Keratinocyte (primary cell): ENCODE results near the gene MLPH. TPM values are rescaled to one million over a fixed set of nuclear protein-coding genes. Genes with fewer than 3 reads are reported as not detected.

Experiments used
- DNase-seq: peaks from one replicate; pipeline ENCODE4 v3.0.0-alpha.2; 2011; ENCODE audit warnings: low read depth, missing footprints, low spot score
- FAIRE-seq: peaks from 2 replicates; lab custom pipeline; 2011; peaks lifted over from hg19 to GRCh38; lab: Jason Lieb, UNC
- H2AFZ ChIP-seq: 2 replicates; pipeline ENCODE4 v1.6.0; 2012; ENCODE audit warnings: low read length, control low read depth, inconsistent platforms; ENCODE audit not compliant: control insufficient read depth
- H3K27ac ChIP-seq: 2 replicates; pipeline ENCODE4 v1.5.1; 2011; ENCODE audit warnings: low read length; ENCODE audit not compliant: control insufficient read depth, insufficient read depth
- H3K27me3 ChIP-seq: 3 replicates; pipeline ENCODE4 v1.6.0; 2011; ENCODE audit warnings: low read length; ENCODE audit not compliant: control insufficient read depth, insufficient read depth; ENCODE audit errors: extremely low read depth
- H3K36me3 ChIP-seq, 2 experiments: 2 replicates in 1 of 2; 3 replicates in 1 of 2; pipeline ENCODE4 v1.5.1; 2011; ENCODE audit warnings: low read length in 2 of 2, mild to moderate bottlenecking in 1 of 2; ENCODE audit not compliant: control insufficient read depth in 2 of 2, insufficient read depth in 2 of 2; ENCODE audit errors: extremely low read depth in 1 of 2
- H3K4me1 ChIP-seq: 3 replicates; pipeline ENCODE4 v1.5.1; 2011; ENCODE audit warnings: low read length; ENCODE audit not compliant: control insufficient read depth, insufficient read depth; ENCODE audit errors: extremely low read depth
- H3K4me2 ChIP-seq: 3 replicates; pipeline ENCODE4 v1.6.0; 2011; ENCODE audit warnings: low read depth, low read length; ENCODE audit not compliant: control insufficient read depth, insufficient read depth; ENCODE audit errors: extremely low read depth
- H3K4me3 ChIP-seq, 3 experiments: fragments of 200-600 bp in 1 of 3; sonication (generic) in 1 of 3; 2 replicates in 2 of 3; 3 replicates in 1 of 3; pipeline ENCODE4 v1.5.1; 2011 to 2016; ENCODE audit warnings: low read length in 3 of 3, mild to moderate bottlenecking in 3 of 3, control low read depth in 2 of 3, inconsistent platforms in 1 of 3, low read depth in 1 of 3, mixed read lengths in 1 of 3, mixed run types in 1 of 3, moderate library complexity in 1 of 3; ENCODE audit not compliant: control insufficient read depth in 2 of 3, insufficient read depth in 2 of 3; ENCODE audit errors: extremely low read depth in 1 of 3
- H3K79me2 ChIP-seq: 2 replicates; pipeline ENCODE4 v1.6.0; 2012; ENCODE audit warnings: low read length; ENCODE audit not compliant: control insufficient read depth, insufficient read depth
- H3K9ac ChIP-seq: 3 replicates; pipeline ENCODE4 v1.6.0; 2011; ENCODE audit warnings: low read length; ENCODE audit not compliant: control insufficient read depth, insufficient read depth; ENCODE audit errors: extremely low read depth
- H3K9me1 ChIP-seq: 3 replicates; pipeline ENCODE4 v1.6.0; 2011; ENCODE audit warnings: low read length; ENCODE audit not compliant: control insufficient read depth, insufficient read depth; ENCODE audit errors: extremely low read depth
- H3K9me3 ChIP-seq: 2 replicates; pipeline ENCODE4 v1.5.1; 2012; ENCODE audit warnings: low read depth, low read length; ENCODE audit not compliant: control insufficient read depth
- H4K20me1 ChIP-seq: 3 replicates; pipeline ENCODE4 v1.6.0; 2011; ENCODE audit warnings: low read length; ENCODE audit not compliant: control insufficient read depth, insufficient read depth; ENCODE audit errors: extremely low read depth
- CTCF ChIP-seq, 3 experiments: IDR thresholded peaks in 1 of 3; conservative IDR thresholded peaks in 1 of 3; optimal IDR thresholded peaks in 1 of 3; 2 replicates in 2 of 3; 3 replicates in 1 of 3; pipeline versions ENCODE3 to v1.5.1; 2011; ENCODE audit warnings: low read length in 3 of 3, mild to moderate bottlenecking in 3 of 3, moderate library complexity in 2 of 3, control low read depth in 1 of 3, inconsistent platforms in 1 of 3; ENCODE audit not compliant: insufficient read depth in 2 of 3; ENCODE audit errors: extremely low read depth in 1 of 3
- EZH2 ChIP-seq: IDR thresholded peaks from one replicate; pipeline ENCODE4 v1.6.1; 2012; ENCODE audit warnings: inconsistent platforms, mild to moderate bottlenecking, low read length, moderate library complexity
- dilution Hi-C: fragments of 300-500 bp; cut with MboI; formaldehyde crosslinking; loops from one replicate; pipeline ENCODE4 v1.7.0; 2020; ENCODE audit warnings: low sequenced_read_pairs; ENCODE audit not compliant: extremely low pct_ligation_motif_present
- polyA plus RNA-seq, 5 experiments: library from polyadenylated mRNA; depleted of rRNA in 3 of 5; stranded (reverse) in 3 of 5; stranded (forward) in 1 of 5; unstranded in 1 of 5; fragments of >200 nt; gene quantifications; 1 replicate in 1 of 5; 2 replicates in 3 of 5; 3 replicates in 1 of 5; pipeline versions ENCODE4 v1.2.1 to v1.2.3, GENCODE V29; 2011 to 2012; ENCODE audit warnings: missing spikeins in 2 of 5, low read depth in 1 of 5, low replicate concordance in 1 of 5

MLPH gene
- polyA plus RNA-seq, 1 donor (not counting 4 experiments of a cell fraction or from before 2014, with no cell fraction given) = 0.67 TPM

GRCh38 chr2:237536617-237537016 is 49.6 kb downstream of the MLPH start:
- FAIRE-seq = no peak
- no peaks in the 10 kb centered on the region for H3K36me3 ChIP-seq
- dilution Hi-C loops = no loop called here

DNA sequence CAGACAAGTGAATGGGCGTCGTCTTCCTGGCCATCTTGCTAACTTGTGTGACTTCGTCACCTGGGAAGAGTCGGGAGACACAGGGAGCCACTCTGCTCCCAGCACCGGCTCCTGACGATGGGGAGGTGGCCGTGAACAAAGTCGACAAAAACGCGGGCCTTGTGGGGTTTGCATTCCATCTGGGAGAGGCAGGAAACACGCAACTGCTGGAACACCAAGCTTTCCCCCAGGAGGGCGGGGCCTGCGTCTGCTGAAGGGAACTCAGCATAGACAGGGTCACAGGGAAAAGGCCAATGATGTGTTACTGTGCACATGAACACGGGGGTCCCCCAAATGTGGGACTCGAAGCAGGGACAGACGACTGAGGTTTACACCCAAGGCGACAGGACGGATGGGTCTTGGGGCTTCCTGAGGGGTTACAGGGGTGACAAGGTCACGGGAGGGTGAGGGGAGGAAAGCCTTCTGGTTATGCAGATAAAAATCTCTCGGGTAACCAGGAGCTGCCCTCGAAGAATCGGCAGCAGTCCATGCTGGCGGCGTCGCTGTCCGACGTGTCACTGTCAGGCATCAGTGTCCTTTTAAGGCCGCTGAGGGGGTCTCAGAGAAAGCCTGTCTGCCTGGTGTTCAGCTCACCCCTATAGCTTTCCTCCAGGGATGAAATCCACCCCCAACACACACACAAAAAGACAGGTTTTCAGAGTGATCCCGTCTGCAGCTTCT is 51.1 kb downstream of the MLPH start:
- peaks cover 5% of the 10 kb centered on the region for H3K4me1 ChIP-seq
- dilution Hi-C loops = no loop called here
- H3K27ac ChIP-seq = no peak overlapping the region
- no peak overlapping the region for H3K4me3 ChIP-seq
- no peaks in the 10 kb centered on the region for H4K20me1 ChIP-seq
- H3K9ac ChIP-seq = no peak overlapping the region
- no peak for DNase-seq
- H3K4me2 ChIP-seq = no peak overlapping the region
- H3K36me3 ChIP-seq = no peaks in the 10 kb centered on the region
- TF ChIP-seq EZH2 (no peak), CTCF (optimal IDR thresholded peaks at IDR 0.05 in 1 of 3, IDR thresholded peaks at IDR 0.05 in 1 of 3, conservative IDR thresholded peaks at IDR 0.05 in 1 of 3; ENCODE audit: extremely low read depth in 1 of 3, insufficient read depth in 2 of 3, low read length in 3 of 3) (no peak)
- no peaks in the 10 kb centered on the region for H3K27me3 ChIP-seq
- no peaks in the 10 kb centered on the region for H3K9me3 ChIP-seq
- no peak for FAIRE-seq
- H2AFZ ChIP-seq = no peak overlapping the region
- peaks cover 3% of the 10 kb centered on the region for H3K9me1 ChIP-seq
- no peaks in the 10 kb centered on the region for H3K79me2 ChIP-seq

More at GRCh38 chr2:237536617-237537016, 49.6 kb downstream of the MLPH start:
- Histone ChIP-seq H3K27me3 (no peaks in the 10 kb centered on the region), H3K4me2 (no peak overlapping the region), H2AFZ (no peak overlapping the region), H3K27ac (no peak overlapping the region), H3K4me3 (no peak overlapping the region), H3K4me1 (peaks cover 16% of the 10 kb centered on the region), H3K9ac (no peak overlapping the region), H3K9me3 (no peaks in the 10 kb centered on the region), H4K20me1 (no peaks in the 10 kb centered on the region), H3K9me1 (peaks cover 3% of the 10 kb centered on the region), H3K79me2 (no peaks in the 10 kb centered on the region)
- TF ChIP-seq CTCF (optimal IDR thresholded peaks at IDR 0.05 in 1 of 3, IDR thresholded peaks at IDR 0.05 in 1 of 3, conservative IDR thresholded peaks at IDR 0.05 in 1 of 3; ENCODE audit: extremely low read depth in 1 of 3, insufficient read depth in 2 of 3, low read length in 3 of 3) (no peak), EZH2 (no peak)
- no peak for DNase-seq
